COLO668 (cell line): ENCODE measurements around the gene MROH7.
"Not testable (repeated sequence)": the region's sequence is repeated elsewhere in the genome, so short reads cannot be mapped to it uniquely, and the experiment has no call there.

Experiments
- DNase-seq: peaks from one replicate; lab custom pipeline; 2025; ENCODE audit not compliant: unreplicated experiment; lab: John Stamatoyannopoulos, UW

The MROH7 gene

GRCh38 chr1:54609301-54609921 is 32.2 kb upstream of the MROH7 start:
- DNase-seq = no peak

GRCh38 chr1:54610048-54610447 is 31.5 kb upstream of the MROH7 start:
- DNase-seq = no peak

GRCh38 chr1:54610601-54611580 is 30.7 kb upstream of the MROH7 start:
- no peak for DNase-seq

GRCh38 chr1:54611621-54612020 is 30.0 kb upstream of the MROH7 start:
- DNase-seq = no peak

GRCh38 chr1:54614024-54614423 is 27.6 kb upstream of the MROH7 start:
- DNase-seq = no peak

- DNase-seq = no peak
These were observed 27.0 kb upstream of the MROH7 start for GRCh38 chr1:54614563-54614962.

- DNase-seq = no peak
These were observed 25.9 kb upstream of the MROH7 start for GRCh38 chr1:54615531-54616279.

GRCh38 chr1:54619749-54620148 is 21.8 kb upstream of the MROH7 start:
- no peak for DNase-seq

- DNase-seq = no peak
These were observed 18.2 kb upstream of the MROH7 start, which contains the start of gene FAM151A for GRCh38 chr1:54623216-54624007. Gene FAM151A, minus strand, starts transcription at chr1:54623525. Its CDS starts 130 bp downstream, at chr1:54623395.

GRCh38 chr1:54624466-54625464 is 16.8 kb upstream of the MROH7 start:
- DNase-seq = no peak

GRCh38 chr1:54627196-54627595 is 14.4 kb upstream of the MROH7 start:
- no peak for DNase-seq

GRCh38 chr1:54635804-54636203 is 5.8 kb upstream of the MROH7 start:
- not testable (repeated sequence) for DNase-seq

- DNase-seq = not testable (repeated sequence)
These were observed 4.8 kb upstream of the MROH7 start for GRCh38 chr1:54636461-54637446.

- no peak for DNase-seq
These were observed 1.2 kb upstream of the MROH7 start for GRCh38 chr1:54640361-54640760.

GRCh38 chr1:54643736-54644135 is 2.1 kb downstream of the MROH7 start:
- no peak for DNase-seq

GRCh38 chr1:54645806-54646676 is 4.5 kb downstream of the MROH7 start:
- DNase-seq = no peak
